Measurements from ENCODE around the gene SHISA7. TPM values are rescaled to one million over a fixed set of nuclear protein-coding genes. Genes with fewer than 3 reads are reported as not detected.
"Not testable (repeated sequence)": the region's sequence is repeated elsewhere in the genome, so short reads cannot be mapped to it uniquely, and the experiment has no call there.

The SHISA7 gene
- total and polyA plus RNA-seq, 11 donors, result not detected

DNA sequence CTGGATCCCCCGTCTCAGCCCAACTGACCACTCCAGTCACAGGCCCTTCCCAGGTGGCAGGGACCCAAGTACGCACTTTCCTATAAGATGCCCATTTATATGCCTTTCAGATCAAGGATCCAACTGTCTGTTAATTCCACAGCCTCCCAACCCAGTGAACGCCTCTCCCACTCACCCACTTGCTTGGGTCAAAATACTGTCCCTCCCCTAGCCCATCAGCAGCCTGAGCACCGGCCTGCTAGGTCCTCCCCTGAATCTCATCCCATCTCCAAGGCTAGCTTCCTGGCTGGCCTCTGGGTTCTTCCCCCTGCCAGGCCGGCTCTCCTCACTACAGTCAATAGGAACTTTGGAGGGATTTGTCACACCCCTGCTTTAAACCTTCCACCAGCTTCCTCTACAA is 37.5 kb downstream of the SHISA7 start:
- H3K27me3 ChIP-seq, result no peaks in the 10 kb centered on the region
- peaks cover 0 to 50% (median 40%) of the 10 kb centered on the region in 9 donors for H3K36me3 ChIP-seq
- no peak overlapping the region for H3K27ac ChIP-seq
- peaks cover 0 to 6% (median 0%) of the 10 kb centered on the region in 12 donors for H3K9me3 ChIP-seq
- TF ChIP-seq POLR2A (IDR thresholded peaks at IDR 0.05), result no peak
- TF ChIP-seq, protein P1, sequence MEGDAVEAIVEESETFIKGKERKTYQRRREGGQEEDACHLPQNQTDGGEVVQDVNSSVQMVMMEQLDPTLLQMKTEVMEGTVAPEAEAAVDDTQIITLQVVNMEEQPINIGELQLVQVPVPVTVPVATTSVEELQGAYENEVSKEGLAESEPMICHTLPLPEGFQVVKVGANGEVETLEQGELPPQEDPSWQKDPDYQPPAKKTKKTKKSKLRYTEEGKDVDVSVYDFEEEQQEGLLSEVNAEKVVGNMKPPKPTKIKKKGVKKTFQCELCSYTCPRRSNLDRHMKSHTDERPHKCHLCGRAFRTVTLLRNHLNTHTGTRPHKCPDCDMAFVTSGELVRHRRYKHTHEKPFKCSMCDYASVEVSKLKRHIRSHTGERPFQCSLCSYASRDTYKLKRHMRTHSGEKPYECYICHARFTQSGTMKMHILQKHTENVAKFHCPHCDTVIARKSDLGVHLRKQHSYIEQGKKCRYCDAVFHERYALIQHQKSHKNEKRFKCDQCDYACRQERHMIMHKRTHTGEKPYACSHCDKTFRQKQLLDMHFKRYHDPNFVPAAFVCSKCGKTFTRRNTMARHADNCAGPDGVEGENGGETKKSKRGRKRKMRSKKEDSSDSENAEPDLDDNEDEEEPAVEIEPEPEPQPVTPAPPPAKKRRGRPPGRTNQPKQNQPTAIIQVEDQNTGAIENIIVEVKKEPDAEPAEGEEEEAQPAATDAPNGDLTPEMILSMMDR (IDR thresholded peaks at IDR 0.05), result no peak
- WGBS, 4 donors, result 86 to 89% (median 87%) methylated on average over 5 of the region's 5 CpGs
- DNase-seq (peak in 1 of 5 donors; percentile 18), ATAC-seq (no peak)
- peaks cover 3 to 27% (median 12%) of the 10 kb centered on the region in 12 donors for H3K4me1 ChIP-seq
- intact Hi-C loops (cut with DNase I), result loop anchor here in 1 of 10 donors (2.0 kb wide), 1 partner anchor 19 kb away; no protein-coding TSS in a partner anchor
- peak overlapping the region in 1 of 12 donors; percentile 96 for H3K4me3 ChIP-seq

DNA sequence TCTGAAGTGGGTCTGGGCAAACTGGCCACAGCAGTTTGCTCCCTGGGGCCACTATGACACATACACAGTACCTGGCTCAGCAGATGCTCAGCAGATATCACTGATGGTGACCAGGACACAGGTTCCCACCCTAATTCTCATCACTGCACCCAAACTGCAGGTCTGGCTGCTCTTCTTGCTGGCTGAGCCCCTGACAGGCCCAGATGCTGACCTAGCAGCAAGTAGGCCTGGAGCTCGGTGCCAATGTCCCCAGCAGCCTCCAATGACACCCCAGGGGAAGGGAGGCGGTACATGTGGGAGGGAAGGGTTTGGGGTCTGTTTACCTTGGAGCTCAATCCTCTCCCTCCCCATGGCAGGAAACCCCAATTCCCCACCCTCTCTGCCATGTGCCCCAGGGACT is 40.6 kb downstream of the SHISA7 start:
- peaks cover 0 to 60% (median 47%) of the 10 kb centered on the region in 9 donors for H3K36me3 ChIP-seq
- peaks cover 0 to 30% (median 12%) of the 10 kb centered on the region in 12 donors for H3K4me1 ChIP-seq
- no peaks in the 10 kb centered on the region for H3K27me3 ChIP-seq
- no peak overlapping the region for H3K4me3 ChIP-seq
- DNase-seq (peak in 1 of 5 donors; percentile 3), ATAC-seq (no peak)
- no peak overlapping the region for H3K27ac ChIP-seq
- intact Hi-C loops (cut with DNase I), result no loop called here
- 40 to 87% (median 68%) methylated on average over 1 to 2 of the region's 2 CpGs for WGBS, 4 donors
- no peak for TF ChIP-seq POLR2A (IDR thresholded peaks at IDR 0.05)
- TF ChIP-seq, protein P1 (IDR thresholded peaks at IDR 0.05), result no peak
- H3K9me3 ChIP-seq, result no peaks in the 10 kb centered on the region

DNA sequence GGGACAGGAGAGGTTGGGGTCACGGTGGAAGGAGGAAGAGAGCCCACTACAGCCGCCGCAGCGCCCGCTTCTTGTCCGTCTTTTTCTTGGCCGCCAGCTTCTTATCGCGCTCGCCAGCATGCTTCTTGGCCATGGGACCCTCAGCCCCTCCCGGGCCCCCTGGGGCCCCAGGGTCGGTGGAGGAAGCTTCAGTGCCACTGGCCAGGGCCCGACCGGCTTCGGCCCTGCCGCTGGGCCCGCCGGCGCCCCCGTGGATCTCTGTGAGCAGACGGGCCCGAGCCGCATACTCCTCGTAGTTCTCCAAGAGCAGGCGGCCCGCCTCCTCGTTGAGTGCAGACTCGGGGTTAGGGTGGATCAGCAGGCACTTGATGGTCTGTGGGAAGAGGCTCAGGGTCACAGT is 41.7 kb downstream of the SHISA7 start:
- peaks cover 0 to 58% (median 47%) of the 10 kb centered on the region in 9 donors for H3K36me3 ChIP-seq
- H3K9me3 ChIP-seq; intact Hi-C loops (cut with DNase I); H3K27ac ChIP-seq; ATAC-seq; H3K4me3 ChIP-seq; H3K27me3 ChIP-seq: not testable (repeated sequence)
- peak in 1 of 5 donors; percentile 16 for DNase-seq
- peaks cover 0 to 23% (median 5%) of the 10 kb centered on the region in 12 donors for H3K4me1 ChIP-seq
- WGBS, 4 donors, result 81 to 91% (median 87%) methylated on average over 18 to 23 of the region's 28 CpGs

DNA sequence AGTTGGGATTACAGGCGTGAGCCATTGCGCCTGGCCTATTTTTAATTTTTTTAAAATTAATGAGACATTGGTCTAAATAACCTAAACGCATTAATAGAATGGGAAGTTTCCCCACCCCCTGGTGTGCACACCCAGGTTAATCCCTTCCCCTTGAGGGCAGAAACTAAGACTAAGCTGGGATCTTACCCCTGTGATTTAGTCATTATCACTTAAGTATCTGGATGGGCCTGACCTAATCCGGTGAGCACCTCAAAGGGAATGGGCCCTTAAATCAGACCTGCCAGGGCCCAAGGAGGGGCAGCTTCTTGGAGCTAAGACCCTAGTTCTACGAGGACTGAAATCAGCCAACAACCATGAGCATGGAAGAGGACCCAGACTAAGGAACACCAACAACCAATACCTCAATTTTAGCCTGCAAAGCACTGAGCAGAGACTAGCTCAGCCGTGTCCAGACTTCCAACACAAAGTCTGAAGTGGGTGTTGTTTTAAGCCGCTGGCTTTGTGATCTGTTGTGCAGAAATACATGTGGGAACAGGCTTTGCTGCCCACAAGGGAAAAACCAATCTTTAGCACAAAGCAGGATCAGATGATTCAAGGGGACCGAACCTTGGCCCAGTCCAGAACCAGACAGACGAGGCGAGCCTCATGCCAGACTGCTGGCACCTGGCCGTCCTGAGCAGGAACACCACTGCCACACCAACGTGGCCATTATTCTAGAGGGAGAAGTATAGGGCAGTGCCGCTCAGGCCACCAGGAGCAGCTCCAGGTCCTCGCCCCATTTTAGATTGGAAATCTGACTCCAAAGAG is 42.6 kb downstream of the SHISA7 start:
- H3K9me3 ChIP-seq, result no peaks in the 10 kb centered on the region
- peaks cover 0 to 50% (median 44%) of the 10 kb centered on the region in 9 donors for H3K36me3 ChIP-seq
- intact Hi-C loops (cut with DNase I), result no loop called here
- ATAC-seq (no peak), DNase-seq (no peak)
- 87 to 89% (median 88%) methylated on average over 13 to 14 of the region's 14 CpGs for WGBS, 4 donors
- no peak for TF ChIP-seq POLR2A (IDR thresholded peaks at IDR 0.05)
- TF ChIP-seq, protein P1 (IDR thresholded peaks at IDR 0.05), result no peak
- H3K27me3 ChIP-seq, result no peaks in the 10 kb centered on the region
- peaks cover 0 to 14% (median 0%) of the 10 kb centered on the region in 12 donors for H3K4me1 ChIP-seq
- H3K4me3 ChIP-seq, result no peak overlapping the region
- H3K27ac ChIP-seq, result no peak overlapping the region

All from heart left ventricle (tissue), 16 donors.